Transverse colon (tissue), 4 donors: Measurements from ENCODE around the gene ABHD16B.

ENCODE experiments used
- EP300 ChIP-seq: sonication (generic); formaldehyde crosslinking; IDR thresholded peaks from one replicate; pipeline ENCODE4 v1.6.1; 2017; ENCODE audit warnings: antibody characterized with exemption, low read depth
- POLR2A ChIP-seq: fragments of 450-650 bp; IDR thresholded peaks from one replicate; pipeline ENCODE4 v1.6.1; 2016; ENCODE audit warnings: antibody characterized with exemption, mild to moderate bottlenecking, moderate library complexity
- POLR2AphosphoS5 ChIP-seq, 3 donors: sonication (generic); formaldehyde crosslinking; IDR thresholded peaks; one replicate each; pipeline ENCODE4 v1.6.1; 2016; ENCODE audit warnings: antibody characterized with exemption in 3 of 3
- TF ChIP-seq, protein P1 (sequence below), 5 experiments: fragments of 200-600 bp in 3 of 5; fragments of 450-650 bp in 2 of 5; sonication (generic) in 3 of 5; IDR thresholded peaks; 1 replicate in 2 of 5; 2 replicates in 3 of 5; pipeline ENCODE4 v1.5.1; 2016 to 2017; ENCODE audit warnings: antibody characterized with exemption in 5 of 5, inconsistent platforms in 3 of 5, mild to moderate bottlenecking in 2 of 5, moderate library complexity in 1 of 5

DNA sequence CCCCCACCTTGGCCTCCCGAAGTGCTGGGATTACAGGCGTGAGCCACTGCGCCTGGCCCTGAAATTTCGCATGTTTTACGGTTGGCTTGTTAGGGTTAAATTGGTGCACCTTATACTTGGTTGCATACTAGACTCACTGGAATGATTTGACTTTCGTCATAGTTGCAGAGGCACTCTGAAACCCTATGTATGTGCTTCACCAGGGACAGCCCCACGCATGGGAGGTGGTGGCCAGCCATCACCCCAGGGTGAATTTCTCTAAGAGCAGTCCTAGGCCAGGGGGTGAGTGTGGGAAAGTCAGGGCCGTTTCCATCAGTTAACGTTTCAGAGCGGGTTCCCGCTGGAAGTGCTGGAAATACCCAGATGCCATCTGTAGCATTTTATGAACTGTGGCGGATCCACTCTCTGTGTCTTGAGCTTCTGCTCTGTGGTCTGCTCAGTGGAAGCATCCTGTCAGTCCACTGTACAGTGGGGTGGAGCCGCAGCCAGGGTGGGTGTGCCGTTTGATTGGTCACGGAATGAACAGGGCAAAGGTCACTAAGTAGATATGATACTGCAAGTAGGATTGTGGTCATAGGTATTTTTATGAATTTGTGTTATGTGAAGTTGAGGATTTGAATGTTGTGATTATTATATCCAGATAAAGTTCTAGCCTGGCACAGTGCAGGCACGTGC lies 46.8 kb downstream of the ABHD16B start:
- TF ChIP-seq POLR2AphosphoS5 (IDR thresholded peaks at IDR 0.05) (peak in 1 of 3 donors; percentile 69), EP300 (no peak), POLR2A (no peak)
- TF ChIP-seq, protein P1, sequence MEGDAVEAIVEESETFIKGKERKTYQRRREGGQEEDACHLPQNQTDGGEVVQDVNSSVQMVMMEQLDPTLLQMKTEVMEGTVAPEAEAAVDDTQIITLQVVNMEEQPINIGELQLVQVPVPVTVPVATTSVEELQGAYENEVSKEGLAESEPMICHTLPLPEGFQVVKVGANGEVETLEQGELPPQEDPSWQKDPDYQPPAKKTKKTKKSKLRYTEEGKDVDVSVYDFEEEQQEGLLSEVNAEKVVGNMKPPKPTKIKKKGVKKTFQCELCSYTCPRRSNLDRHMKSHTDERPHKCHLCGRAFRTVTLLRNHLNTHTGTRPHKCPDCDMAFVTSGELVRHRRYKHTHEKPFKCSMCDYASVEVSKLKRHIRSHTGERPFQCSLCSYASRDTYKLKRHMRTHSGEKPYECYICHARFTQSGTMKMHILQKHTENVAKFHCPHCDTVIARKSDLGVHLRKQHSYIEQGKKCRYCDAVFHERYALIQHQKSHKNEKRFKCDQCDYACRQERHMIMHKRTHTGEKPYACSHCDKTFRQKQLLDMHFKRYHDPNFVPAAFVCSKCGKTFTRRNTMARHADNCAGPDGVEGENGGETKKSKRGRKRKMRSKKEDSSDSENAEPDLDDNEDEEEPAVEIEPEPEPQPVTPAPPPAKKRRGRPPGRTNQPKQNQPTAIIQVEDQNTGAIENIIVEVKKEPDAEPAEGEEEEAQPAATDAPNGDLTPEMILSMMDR (IDR thresholded peaks at IDR 0.05) = no peak
